Type B pancreatic cell (in vitro differentiated cells): ENCODE measurements around the gene MEIS2. TPM values are rescaled to one million over a fixed set of nuclear protein-coding genes. Genes with fewer than 3 reads are reported as not detected.

ENCODE experiments used
- DNase-seq: peaks from one replicate; pipeline ENCODE4 v3.0.0; 2021; ENCODE audit warnings: mixed read lengths; ENCODE audit not compliant: unreplicated experiment; ENCODE audit errors: extremely low spot score
- H3K27ac Mint-ChIP-seq: 2 replicates; pipeline ENCODE4 v1.8.0; 2021; ENCODE audit warnings: mild to moderate bottlenecking, mixed read lengths
- H3K27me3 Mint-ChIP-seq: 2 replicates; pipeline ENCODE4 v1.8.0; 2021; ENCODE audit warnings: mixed read lengths
- H3K36me3 Mint-ChIP-seq: 2 replicates; pipeline ENCODE4 v1.8.0; 2021; ENCODE audit warnings: mixed read lengths
- H3K4me1 Mint-ChIP-seq: one replicate; pipeline ENCODE4 v1.8.0; 2021; ENCODE audit warnings: mixed read lengths; ENCODE audit not compliant: unreplicated experiment
- H3K4me3 Mint-ChIP-seq: 2 replicates; pipeline ENCODE4 v1.8.0; 2021; ENCODE audit warnings: mild to moderate bottlenecking, mixed read lengths
- H3K9me3 Mint-ChIP-seq: 2 replicates; pipeline ENCODE4 v1.8.0; 2021; ENCODE audit warnings: mixed read lengths
- total RNA-seq: library from RNA; stranded (reverse); gene quantifications from 2 replicates; pipeline ENCODE4 v1.2.1, GENCODE V29; 2021; ENCODE audit warnings: low replicate concordance
- TF ChIP-seq, protein P1 (sequence below): fragments of 200-600 bp; sonication (generic); conservative IDR thresholded peaks from 2 replicates; pipeline ENCODE4 v1.5.0; 2021; ENCODE audit warnings: antibody characterized with exemption, mild to moderate bottlenecking

MEIS2 gene
- total RNA-seq, 1 donor from 2014 or later: 211 TPM

DNA sequence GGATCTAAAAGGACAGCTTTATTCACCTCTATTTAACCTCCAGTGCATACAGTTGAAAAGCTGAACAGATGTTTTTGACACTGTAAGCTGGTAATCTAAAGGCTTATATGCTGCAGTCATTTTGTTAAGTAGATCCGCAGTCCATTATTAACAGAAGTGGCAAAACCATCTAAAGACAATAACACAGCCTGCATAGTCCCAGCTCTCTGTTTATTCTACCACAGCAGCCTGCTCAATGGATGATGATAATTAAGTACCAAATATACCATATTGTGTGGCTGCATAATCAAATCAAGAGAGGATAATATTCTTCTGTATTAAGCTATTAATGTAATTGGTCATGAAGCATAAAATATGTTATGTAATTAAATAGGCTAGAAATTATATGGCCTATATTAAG, 207.1 kb downstream of the MEIS2 start:
- Mint-ChIP-seq H3K36me3 (peaks cover 59% of the 10 kb centered on the region), H3K27me3 (peaks cover 4% of the 10 kb centered on the region), H3K4me1 (peaks cover 62% of the 10 kb centered on the region), H3K9me3 (no peaks in the 10 kb centered on the region), H3K4me3 (no peak overlapping the region), H3K27ac (peak overlapping the region; percentile 5)
- TF ChIP-seq, protein P1, sequence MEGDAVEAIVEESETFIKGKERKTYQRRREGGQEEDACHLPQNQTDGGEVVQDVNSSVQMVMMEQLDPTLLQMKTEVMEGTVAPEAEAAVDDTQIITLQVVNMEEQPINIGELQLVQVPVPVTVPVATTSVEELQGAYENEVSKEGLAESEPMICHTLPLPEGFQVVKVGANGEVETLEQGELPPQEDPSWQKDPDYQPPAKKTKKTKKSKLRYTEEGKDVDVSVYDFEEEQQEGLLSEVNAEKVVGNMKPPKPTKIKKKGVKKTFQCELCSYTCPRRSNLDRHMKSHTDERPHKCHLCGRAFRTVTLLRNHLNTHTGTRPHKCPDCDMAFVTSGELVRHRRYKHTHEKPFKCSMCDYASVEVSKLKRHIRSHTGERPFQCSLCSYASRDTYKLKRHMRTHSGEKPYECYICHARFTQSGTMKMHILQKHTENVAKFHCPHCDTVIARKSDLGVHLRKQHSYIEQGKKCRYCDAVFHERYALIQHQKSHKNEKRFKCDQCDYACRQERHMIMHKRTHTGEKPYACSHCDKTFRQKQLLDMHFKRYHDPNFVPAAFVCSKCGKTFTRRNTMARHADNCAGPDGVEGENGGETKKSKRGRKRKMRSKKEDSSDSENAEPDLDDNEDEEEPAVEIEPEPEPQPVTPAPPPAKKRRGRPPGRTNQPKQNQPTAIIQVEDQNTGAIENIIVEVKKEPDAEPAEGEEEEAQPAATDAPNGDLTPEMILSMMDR: no peak
- no peak for DNase-seq

DNA sequence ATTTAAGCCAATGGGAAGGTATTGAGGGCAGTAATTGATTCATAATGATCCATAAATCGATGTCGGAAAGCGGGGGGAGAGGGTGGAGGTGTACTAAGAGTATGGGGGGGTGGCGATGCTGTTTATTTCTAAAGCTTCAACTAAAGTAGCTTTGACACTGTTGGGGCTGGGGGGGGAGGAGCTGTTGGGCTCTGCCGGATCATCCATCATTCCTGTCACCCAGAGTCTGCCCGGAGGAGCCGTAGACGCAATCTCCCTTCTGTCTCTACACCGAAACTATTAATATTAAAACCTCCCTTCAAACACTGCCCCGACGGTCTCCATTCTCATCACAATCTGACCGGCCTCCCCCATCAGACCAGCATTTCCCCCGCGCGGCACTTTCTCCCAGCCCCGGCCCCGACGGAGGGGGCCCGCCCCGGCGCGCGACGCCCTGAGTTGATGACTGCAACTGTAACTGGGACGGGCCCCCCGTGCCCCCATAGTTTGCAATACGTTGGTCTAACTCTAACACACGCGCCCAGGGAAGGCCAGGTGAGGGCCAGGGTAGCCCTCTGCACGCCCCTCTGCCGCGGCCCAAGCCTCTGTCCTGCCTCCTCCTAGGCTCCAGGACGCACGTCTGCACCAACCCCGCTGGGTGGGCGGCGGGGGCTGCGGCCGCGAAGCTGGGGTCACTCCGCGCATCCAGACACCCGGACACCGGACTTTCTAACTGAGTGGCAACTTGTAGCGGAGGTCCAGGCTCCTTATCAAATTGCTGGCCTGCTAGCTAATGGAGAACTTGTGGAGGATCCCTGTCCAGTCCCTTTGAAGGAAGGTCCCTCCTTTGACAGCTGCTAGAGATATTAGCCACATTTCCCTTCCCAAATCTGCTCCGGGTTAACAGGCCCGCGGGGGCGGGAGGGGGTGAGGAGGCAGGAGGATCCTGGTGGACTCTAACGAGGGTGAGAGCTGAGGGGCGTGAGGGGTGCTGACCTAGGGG, 212.0 kb downstream of the MEIS2 start:
- Mint-ChIP-seq H3K4me1 (peaks cover 57% of the 10 kb centered on the region), H3K27me3 (peaks cover 41% of the 10 kb centered on the region), H3K27ac (peak overlapping the region; percentile 97), H3K36me3 (peaks cover 29% of the 10 kb centered on the region), H3K9me3 (no peaks in the 10 kb centered on the region), H3K4me3 (peak overlapping the region; percentile 89)
- TF ChIP-seq, protein P1: no peak
- DNase-seq: no peak

DNA sequence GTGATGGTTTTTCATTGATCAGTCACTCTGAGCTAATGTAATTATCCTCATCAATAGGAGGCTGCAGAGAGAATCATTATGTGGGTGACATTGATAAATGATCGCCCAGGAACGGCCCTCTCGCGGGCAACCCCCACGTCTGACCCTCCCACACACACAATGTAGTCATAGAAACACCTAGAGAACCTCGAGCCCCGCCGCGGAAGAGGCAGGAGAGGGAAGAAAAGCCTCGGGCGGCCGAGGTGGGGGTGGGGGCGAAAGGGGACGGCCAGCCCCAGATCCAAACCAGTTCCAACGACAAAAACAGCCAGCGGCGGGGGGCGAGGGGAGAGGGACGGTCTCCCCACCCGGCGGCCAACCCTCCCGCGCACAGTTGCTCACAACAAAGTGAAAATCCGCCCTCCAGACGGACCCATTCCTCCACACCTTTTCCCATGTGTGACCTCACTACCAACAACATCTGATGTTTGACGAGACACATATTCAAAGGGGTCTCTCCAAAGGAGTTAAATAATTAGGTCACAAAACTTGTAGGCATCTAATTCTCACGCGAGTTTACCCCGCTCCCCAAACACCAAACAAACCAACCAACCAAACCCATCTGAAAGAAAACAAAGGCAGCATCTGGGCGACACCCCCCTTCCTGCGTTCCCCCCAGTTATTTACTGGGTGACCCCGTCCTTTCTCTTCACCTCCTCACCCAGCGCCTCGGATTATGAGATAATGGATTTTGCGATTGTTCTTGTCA, 213.0 kb downstream of the MEIS2 start:
- TF ChIP-seq, protein P1: no peak
- peak; percentile 81 for DNase-seq
- Mint-ChIP-seq H3K4me1 (peaks cover 55% of the 10 kb centered on the region), H3K27me3 (peaks cover 50% of the 10 kb centered on the region), H3K27ac (peak overlapping the region; percentile 97), H3K4me3 (peak overlapping the region; percentile 89), H3K36me3 (peaks cover 24% of the 10 kb centered on the region), H3K9me3 (no peaks in the 10 kb centered on the region)

DNA sequence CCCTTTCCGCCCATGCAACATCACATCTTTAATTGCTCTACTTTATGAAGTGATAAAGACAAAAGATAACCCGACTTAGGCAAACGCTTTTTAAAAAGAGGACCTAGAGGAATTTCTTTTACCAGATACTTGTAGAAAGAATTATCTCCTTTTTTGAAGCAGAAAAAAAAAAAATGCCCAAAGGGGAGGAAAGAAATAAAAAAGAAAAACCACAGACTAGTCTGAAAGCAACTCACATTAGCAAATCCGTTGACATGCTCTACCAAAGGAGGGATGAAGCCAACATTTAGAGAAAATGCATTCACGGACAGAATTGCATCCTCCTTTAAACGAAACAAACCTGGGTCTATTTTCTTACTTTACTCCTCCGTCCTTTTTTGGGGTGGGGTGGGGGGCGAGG, 213.6 kb downstream of the MEIS2 start:
- Mint-ChIP-seq H3K27me3 (peaks cover 57% of the 10 kb centered on the region), H3K4me3 (peak overlapping the region; percentile 89), H3K4me1 (peaks cover 60% of the 10 kb centered on the region), H3K27ac (peak overlapping the region; percentile 97), H3K36me3 (peaks cover 17% of the 10 kb centered on the region), H3K9me3 (no peaks in the 10 kb centered on the region)
- DNase-seq: no peak
- TF ChIP-seq, protein P1: no peak

DNA sequence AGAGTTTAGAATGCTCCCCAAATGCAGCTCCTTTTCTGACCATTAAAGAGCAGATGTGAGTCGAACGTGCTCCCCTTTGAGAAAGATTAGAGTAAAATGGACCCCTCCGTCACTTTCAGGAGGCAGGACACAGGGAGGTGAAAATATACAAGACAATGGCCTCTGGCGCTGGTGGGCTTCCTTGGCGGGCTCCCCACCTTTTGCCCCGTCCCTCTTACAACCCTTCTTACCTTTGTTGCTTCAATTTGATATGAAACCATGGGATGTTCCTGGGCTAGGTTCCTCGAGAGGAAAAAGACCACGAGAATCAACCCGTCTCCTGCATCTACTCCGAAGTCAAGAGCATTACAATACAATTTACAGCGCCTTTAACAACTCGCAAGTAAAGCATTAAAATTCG, 214.2 kb downstream of the MEIS2 start:
- H3K36me3 Mint-ChIP-seq: peaks cover 12% of the 10 kb centered on the region
- DNase-seq: no peak
- peak overlapping the region; percentile 97 for H3K27ac Mint-ChIP-seq
- TF ChIP-seq, protein P1: no peak
- peaks cover 62% of the 10 kb centered on the region for H3K27me3 Mint-ChIP-seq
- H3K9me3 Mint-ChIP-seq: no peaks in the 10 kb centered on the region
- peaks cover 63% of the 10 kb centered on the region for H3K4me1 Mint-ChIP-seq
- peak overlapping the region; percentile 89 for H3K4me3 Mint-ChIP-seq
